ENCODE data around the gene TFB1M. TPM values are rescaled to one million over a fixed set of nuclear protein-coding genes. Genes with fewer than 3 reads are reported as not detected.

The TFB1M gene
- total RNA-seq, 1 donor from 2014 or later, result 19.1 TPM

DNA sequence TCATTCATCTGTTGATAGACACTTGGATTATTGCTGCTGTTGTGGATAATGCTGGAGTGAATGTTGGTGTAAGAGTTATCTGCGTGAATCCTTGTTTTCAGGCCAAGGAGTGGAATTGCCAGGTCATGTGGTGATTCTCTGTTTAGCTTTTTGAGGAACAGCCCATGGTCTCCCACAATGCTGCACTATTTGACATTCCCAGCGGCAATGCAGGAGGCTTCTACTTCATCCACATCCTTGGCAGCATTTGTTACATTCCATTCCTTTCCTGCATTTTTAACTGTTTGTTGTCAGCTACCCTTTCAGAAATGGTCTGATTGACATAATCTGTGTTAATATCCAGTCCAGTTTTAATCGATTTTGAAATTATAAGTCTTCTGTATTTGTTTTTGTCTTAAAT is 102.2 kb downstream of the TFB1M start:
- peaks cover 2% of the 10 kb centered on the region for H3K27me3 Mint-ChIP-seq (ENCODE audit: unreplicated experiment)
- no peak for DNase-seq (ENCODE audit: extremely low spot score, unreplicated experiment)
- H3K27ac Mint-ChIP-seq (ENCODE audit: unreplicated experiment), result no peak overlapping the region
- peaks cover 8% of the 10 kb centered on the region for H3K9me3 Mint-ChIP-seq (ENCODE audit: unreplicated experiment)
- H3K36me3 Mint-ChIP-seq (ENCODE audit: unreplicated experiment), result no peaks in the 10 kb centered on the region
- H3K4me1 Mint-ChIP-seq (ENCODE audit: unreplicated experiment), result peaks cover 9% of the 10 kb centered on the region
- TF ChIP-seq, protein P1, sequence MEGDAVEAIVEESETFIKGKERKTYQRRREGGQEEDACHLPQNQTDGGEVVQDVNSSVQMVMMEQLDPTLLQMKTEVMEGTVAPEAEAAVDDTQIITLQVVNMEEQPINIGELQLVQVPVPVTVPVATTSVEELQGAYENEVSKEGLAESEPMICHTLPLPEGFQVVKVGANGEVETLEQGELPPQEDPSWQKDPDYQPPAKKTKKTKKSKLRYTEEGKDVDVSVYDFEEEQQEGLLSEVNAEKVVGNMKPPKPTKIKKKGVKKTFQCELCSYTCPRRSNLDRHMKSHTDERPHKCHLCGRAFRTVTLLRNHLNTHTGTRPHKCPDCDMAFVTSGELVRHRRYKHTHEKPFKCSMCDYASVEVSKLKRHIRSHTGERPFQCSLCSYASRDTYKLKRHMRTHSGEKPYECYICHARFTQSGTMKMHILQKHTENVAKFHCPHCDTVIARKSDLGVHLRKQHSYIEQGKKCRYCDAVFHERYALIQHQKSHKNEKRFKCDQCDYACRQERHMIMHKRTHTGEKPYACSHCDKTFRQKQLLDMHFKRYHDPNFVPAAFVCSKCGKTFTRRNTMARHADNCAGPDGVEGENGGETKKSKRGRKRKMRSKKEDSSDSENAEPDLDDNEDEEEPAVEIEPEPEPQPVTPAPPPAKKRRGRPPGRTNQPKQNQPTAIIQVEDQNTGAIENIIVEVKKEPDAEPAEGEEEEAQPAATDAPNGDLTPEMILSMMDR (IDR thresholded peaks at IDR 0.05), result no peak
- H3K4me3 Mint-ChIP-seq (ENCODE audit: unreplicated experiment), result no peak overlapping the region

DNA sequence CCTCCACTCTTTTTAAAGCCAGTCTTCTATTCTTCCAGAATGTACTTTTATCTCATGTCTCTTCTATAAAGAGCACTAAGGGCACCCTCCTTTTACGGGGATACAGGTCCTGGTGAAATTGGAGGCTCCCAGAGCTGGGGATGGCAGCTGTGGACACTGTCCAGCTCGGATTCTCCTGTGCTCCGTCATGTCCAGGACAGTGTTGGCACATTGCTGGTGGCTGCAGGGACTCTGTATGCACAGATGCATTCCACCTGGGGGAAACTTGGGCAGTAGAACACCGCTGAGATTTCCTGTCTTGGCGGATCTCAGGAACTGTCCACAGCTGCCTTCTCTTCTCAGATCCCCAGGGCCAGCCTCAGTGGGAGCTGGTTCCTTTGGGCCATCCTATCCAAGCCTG is 107.1 kb downstream of the TFB1M start:
- peaks cover 7% of the 10 kb centered on the region for H3K9me3 Mint-ChIP-seq (ENCODE audit: unreplicated experiment)
- no peaks in the 10 kb centered on the region for H3K27me3 Mint-ChIP-seq (ENCODE audit: unreplicated experiment)
- peaks cover 3% of the 10 kb centered on the region for H3K4me1 Mint-ChIP-seq (ENCODE audit: unreplicated experiment)
- no peaks in the 10 kb centered on the region for H3K36me3 Mint-ChIP-seq (ENCODE audit: unreplicated experiment)
- no peak for DNase-seq (ENCODE audit: extremely low spot score, unreplicated experiment)
- TF ChIP-seq, protein P1 (IDR thresholded peaks at IDR 0.05), result no peak
- H3K4me3 Mint-ChIP-seq (ENCODE audit: unreplicated experiment), result no peak overlapping the region
- H3K27ac Mint-ChIP-seq (ENCODE audit: unreplicated experiment), result no peak overlapping the region

Other genes starting within 250 kb of the TFB1M start
- gene CLDN20, start 50.5 kb downstream of the TFB1M start, total RNA-seq, result not detected in 2 replicates
- not detected in 2 replicates for gene NOX3, start 141.4 kb upstream of the TFB1M start, total RNA-seq